Measurements from ENCODE around the gene CKM. TPM values are rescaled to one million over a fixed set of nuclear protein-coding genes. Genes with fewer than 3 reads are reported as not detected.

CKM gene
- total RNA-seq, 4 donors from 2014 or later = not detected

- no peak for DNase-seq
Observed at GRCh38 chr19:45263013-45263412, 59.7 kb downstream of the CKM start.

DNA sequence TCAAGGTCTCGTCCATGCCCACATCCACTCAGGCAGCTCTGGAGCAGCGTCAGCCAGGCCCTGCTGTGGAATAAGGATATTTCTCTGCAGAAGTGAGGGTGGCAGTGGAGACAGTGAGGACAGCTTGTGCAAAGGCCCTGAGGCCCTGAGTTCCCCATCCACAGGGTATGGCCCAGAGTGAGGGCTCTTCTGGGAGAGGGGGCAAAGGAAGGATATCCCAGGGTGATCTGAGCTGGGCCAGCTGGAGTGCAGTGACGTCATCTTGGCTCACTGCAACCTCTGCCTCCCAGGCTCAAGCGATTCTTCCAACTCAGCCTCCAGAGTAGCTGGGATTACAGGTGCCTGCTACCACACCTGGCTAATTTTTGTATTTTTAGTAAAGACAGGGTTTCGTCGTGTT, 60.1 kb downstream of the CKM start:
- no peak for TF ChIP-seq POLR2A (IDR thresholded peaks at IDR 0.05)
- TF ChIP-seq, protein P1, sequence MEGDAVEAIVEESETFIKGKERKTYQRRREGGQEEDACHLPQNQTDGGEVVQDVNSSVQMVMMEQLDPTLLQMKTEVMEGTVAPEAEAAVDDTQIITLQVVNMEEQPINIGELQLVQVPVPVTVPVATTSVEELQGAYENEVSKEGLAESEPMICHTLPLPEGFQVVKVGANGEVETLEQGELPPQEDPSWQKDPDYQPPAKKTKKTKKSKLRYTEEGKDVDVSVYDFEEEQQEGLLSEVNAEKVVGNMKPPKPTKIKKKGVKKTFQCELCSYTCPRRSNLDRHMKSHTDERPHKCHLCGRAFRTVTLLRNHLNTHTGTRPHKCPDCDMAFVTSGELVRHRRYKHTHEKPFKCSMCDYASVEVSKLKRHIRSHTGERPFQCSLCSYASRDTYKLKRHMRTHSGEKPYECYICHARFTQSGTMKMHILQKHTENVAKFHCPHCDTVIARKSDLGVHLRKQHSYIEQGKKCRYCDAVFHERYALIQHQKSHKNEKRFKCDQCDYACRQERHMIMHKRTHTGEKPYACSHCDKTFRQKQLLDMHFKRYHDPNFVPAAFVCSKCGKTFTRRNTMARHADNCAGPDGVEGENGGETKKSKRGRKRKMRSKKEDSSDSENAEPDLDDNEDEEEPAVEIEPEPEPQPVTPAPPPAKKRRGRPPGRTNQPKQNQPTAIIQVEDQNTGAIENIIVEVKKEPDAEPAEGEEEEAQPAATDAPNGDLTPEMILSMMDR (IDR thresholded peaks at IDR 0.05) = no peak
- no peaks in the 10 kb centered on the region for H3K4me1 ChIP-seq
- no peak overlapping the region for H3K4me3 ChIP-seq
- no peak overlapping the region for H3K27ac ChIP-seq
- H3K27me3 ChIP-seq = no peaks in the 10 kb centered on the region
- peaks cover 0 to 3% (median 0%) of the 10 kb centered on the region in 3 donors for H3K36me3 ChIP-seq
- DNase-seq = no peak
- H3K9me3 ChIP-seq = no peaks in the 10 kb centered on the region

More at GRCh38 chr19:45263013-45263412, 59.7 kb downstream of the CKM start:
- Histone ChIP-seq H3K27ac (no peak overlapping the region), H3K36me3 (peaks cover 0 to 3% (median 0%) of the 10 kb centered on the region in 3 donors), H3K4me1 (no peaks in the 10 kb centered on the region), H3K9me3 (no peaks in the 10 kb centered on the region), H3K27me3 (no peaks in the 10 kb centered on the region), H3K4me3 (no peak overlapping the region)
- TF ChIP-seq POLR2A (IDR thresholded peaks at IDR 0.05) = no peak
- TF ChIP-seq, protein P1 (IDR thresholded peaks at IDR 0.05) = no peak

DNA sequence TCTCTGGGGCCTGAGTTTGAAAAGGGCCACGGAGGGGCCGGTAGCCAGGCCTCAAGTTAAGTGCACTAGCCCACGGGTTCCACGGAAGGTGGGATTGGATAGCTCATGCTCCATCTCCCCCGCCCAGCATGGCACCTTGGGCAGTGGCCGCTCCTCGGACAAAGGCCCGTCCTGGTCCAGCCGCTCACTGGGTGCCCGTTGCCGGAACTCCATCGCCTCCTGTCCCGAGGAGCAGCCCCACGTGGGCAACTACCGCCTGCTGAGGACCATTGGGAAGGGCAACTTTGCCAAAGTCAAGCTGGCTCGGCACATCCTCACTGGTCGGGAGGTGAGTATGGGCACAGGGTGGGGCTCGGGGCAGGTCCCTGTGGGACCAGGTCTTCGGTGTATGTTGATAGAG, 63.8 kb downstream of the CKM start:
- no peak overlapping the region for H3K4me3 ChIP-seq
- peaks cover 0 to 7% (median 2%) of the 10 kb centered on the region in 4 donors for H3K4me1 ChIP-seq
- no peaks in the 10 kb centered on the region for H3K27me3 ChIP-seq
- no peak for TF ChIP-seq POLR2A (IDR thresholded peaks at IDR 0.05)
- TF ChIP-seq, protein P1 (IDR thresholded peaks at IDR 0.05) = no peak
- no peak for DNase-seq
- no peaks in the 10 kb centered on the region for H3K9me3 ChIP-seq
- no peak overlapping the region for H3K27ac ChIP-seq
- peaks cover 0 to 3% (median 0%) of the 10 kb centered on the region in 3 donors for H3K36me3 ChIP-seq

GRCh38 chr19:45256836-45257235, 65.8 kb downstream of the CKM start:
- Histone ChIP-seq H3K4me1 (peaks cover 0 to 28% (median 10%) of the 10 kb centered on the region in 4 donors), H3K4me3 (no peak overlapping the region), H3K27ac (no peak overlapping the region), H3K27me3 (no peaks in the 10 kb centered on the region), H3K9me3 (no peaks in the 10 kb centered on the region), H3K36me3 (peaks cover 0 to 3% (median 0%) of the 10 kb centered on the region in 3 donors)
- TF ChIP-seq, protein P1 (IDR thresholded peaks at IDR 0.05) = no peak
- no peak for TF ChIP-seq POLR2A (IDR thresholded peaks at IDR 0.05)
- DNase-seq = no peak

Other genes starting within 250 kb of the CKM start
- 1 to 10 TPM in 3 of 4 donors, not detected in 1; 2.1 to 5.5 (median 5.4) TPM for gene ZNF296, start 246.4 kb downstream of the CKM start, total RNA-seq
- gene GEMIN7, start 243.6 kb downstream of the CKM start, total RNA-seq = 10 to 100 TPM in 3 of 4 donors, not detected in 1; 28.7 to 34.2 (median 29.6) TPM
- gene PPP1R37, start 229.7 kb downstream of the CKM start, total RNA-seq = 10 to 100 TPM; 41.8 to 75.1 (median 54.2) TPM
- under 1 TPM in 2 of 4 donors, not detected in 2; 0.35 to 0.40 TPM for gene NKPD1, start 161.9 kb downstream of the CKM start, total RNA-seq
- gene TRAPPC6A, start 144.6 kb downstream of the CKM start, total RNA-seq = 10 to 100 TPM; 11.4 to 58.6 (median 21.6) TPM
- 10 to 100 TPM in 2 of 4 donors, 1 to 10 TPM in 2; 6.6 to 18.0 (median 10.3) TPM for gene BLOC1S3, start 144.1 kb downstream of the CKM start, total RNA-seq
- 1 to 10 TPM; 1.5 to 8.3 (median 1.5) TPM for gene EXOC3L2, start 77.5 kb downstream of the CKM start, total RNA-seq
- 10 to 100 TPM in 3 of 4 donors, 1 to 10 TPM in 1; 8.1 to 63.5 (median 23.4) TPM for gene MARK4, start 71.6 kb downstream of the CKM start, total RNA-seq
- gene KLC3, start 17.9 kb upstream of the CKM start, total RNA-seq = not detected
- 10 to 100 TPM; 12.3 to 23.9 (median 14.3) TPM for gene ERCC2, start 47.7 kb upstream of the CKM start, total RNA-seq
- 10 to 100 TPM; 16.5 to 53.9 (median 36.2) TPM for gene PPP1R13L, start 82.2 kb upstream of the CKM start, total RNA-seq
- 10 to 100 TPM in 1 of 4 donors, 1 to 10 TPM in 2, under 1 TPM in 1; 0.88 to 10.7 (median 2.5) TPM for gene POLR1G, start 83.8 kb upstream of the CKM start, total RNA-seq
- gene ERCC1, start 101.0 kb upstream of the CKM start, total RNA-seq = 10 to 100 TPM; 39.9 to 69.3 (median 52.5) TPM
- 10 to 100 TPM in 2 of 4 donors, 1 to 10 TPM in 1, under 1 TPM in 1; 0.85 to 56.1 (median 9.6) TPM for gene FOSB, start 145.1 kb upstream of the CKM start, total RNA-seq
- gene RTN2, start 174.2 kb upstream of the CKM start, total RNA-seq = 10 to 100 TPM in 1 of 4 donors, 1 to 10 TPM in 2, under 1 TPM in 1; 0.53 to 42.1 (median 4.3) TPM
- 1 to 10 TPM in 2 of 4 donors, not detected in 2; 1.5 to 1.7 TPM for gene PPM1N, start 175.6 kb upstream of the CKM start, total RNA-seq
- 100 to 1,000 TPM in 3 of 4 donors, 10 to 100 TPM in 1; 81.7 to 123 (median 112) TPM for gene VASP, start 184.6 kb upstream of the CKM start, total RNA-seq